ENCODE data around the gene CBLL2. TPM values are rescaled to one million over a fixed set of nuclear protein-coding genes. Genes with fewer than 3 reads are reported as not detected.

CBLL2 gene
- polyA plus RNA-seq, 1 donor (not counting 4 experiments of a cell fraction or from before 2014, with no cell fraction given), result not detected

DNA sequence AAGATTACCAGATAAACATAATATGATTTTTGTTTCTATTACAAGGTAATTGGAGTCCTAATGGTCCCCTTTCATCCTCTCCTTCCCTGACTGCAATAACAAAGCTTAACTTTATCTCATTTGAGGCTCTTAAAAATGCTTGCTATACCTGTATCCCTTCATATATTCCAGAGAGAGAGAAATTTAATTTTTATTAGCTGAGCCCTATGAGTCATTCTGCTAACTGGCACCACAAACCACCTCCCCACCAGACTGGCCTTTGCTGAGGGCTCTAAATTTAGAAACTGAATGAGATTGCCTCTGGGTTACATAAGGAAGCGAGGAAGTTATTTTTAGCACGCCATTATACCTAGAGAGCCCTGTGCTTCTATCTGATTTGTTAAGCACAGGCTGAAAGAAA is 27.4 kb downstream of the CBLL2 start:
- no peaks in the 10 kb centered on the region for H3K9me1 ChIP-seq (ENCODE audit: control insufficient read depth, extremely low read depth, insufficient read depth, low read length)
- no peak overlapping the region for H2AFZ ChIP-seq (ENCODE audit: control insufficient read depth, low read length)
- H3K36me3 ChIP-seq (ENCODE audit: control insufficient read depth in 2 of 2, extremely low read depth in 1 of 2, insufficient read depth in 2 of 2, low read length in 2 of 2), result no peaks in the 10 kb centered on the region
- FAIRE-seq (peak; percentile 5), DNase-seq (ENCODE audit: low read depth, low spot score) (no peak)
- no peak for TF ChIP-seq EZH2 (IDR thresholded peaks at IDR 0.05; ENCODE audit: low read length)
- TF ChIP-seq, protein P1, sequence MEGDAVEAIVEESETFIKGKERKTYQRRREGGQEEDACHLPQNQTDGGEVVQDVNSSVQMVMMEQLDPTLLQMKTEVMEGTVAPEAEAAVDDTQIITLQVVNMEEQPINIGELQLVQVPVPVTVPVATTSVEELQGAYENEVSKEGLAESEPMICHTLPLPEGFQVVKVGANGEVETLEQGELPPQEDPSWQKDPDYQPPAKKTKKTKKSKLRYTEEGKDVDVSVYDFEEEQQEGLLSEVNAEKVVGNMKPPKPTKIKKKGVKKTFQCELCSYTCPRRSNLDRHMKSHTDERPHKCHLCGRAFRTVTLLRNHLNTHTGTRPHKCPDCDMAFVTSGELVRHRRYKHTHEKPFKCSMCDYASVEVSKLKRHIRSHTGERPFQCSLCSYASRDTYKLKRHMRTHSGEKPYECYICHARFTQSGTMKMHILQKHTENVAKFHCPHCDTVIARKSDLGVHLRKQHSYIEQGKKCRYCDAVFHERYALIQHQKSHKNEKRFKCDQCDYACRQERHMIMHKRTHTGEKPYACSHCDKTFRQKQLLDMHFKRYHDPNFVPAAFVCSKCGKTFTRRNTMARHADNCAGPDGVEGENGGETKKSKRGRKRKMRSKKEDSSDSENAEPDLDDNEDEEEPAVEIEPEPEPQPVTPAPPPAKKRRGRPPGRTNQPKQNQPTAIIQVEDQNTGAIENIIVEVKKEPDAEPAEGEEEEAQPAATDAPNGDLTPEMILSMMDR (optimal IDR thresholded peaks at IDR 0.05 in 1 of 3, IDR thresholded peaks at IDR 0.05 in 1 of 3, conservative IDR thresholded peaks at IDR 0.05 in 1 of 3; ENCODE audit: extremely low read depth in 1 of 3, insufficient read depth in 2 of 3, low read length in 3 of 3), result no peak
- peak overlapping the region; percentile 24 for H3K4me2 ChIP-seq (ENCODE audit: control insufficient read depth, extremely low read depth, insufficient read depth, low read depth, low read length)
- no peak overlapping the region for H3K4me3 ChIP-seq (ENCODE audit: control insufficient read depth in 2 of 3, extremely low read depth in 1 of 3, insufficient read depth in 2 of 3, low read depth in 1 of 3, low read length in 3 of 3)
- H4K20me1 ChIP-seq (ENCODE audit: control insufficient read depth, extremely low read depth, insufficient read depth, low read length), result no peaks in the 10 kb centered on the region
- no peak overlapping the region for H3K27ac ChIP-seq (ENCODE audit: control insufficient read depth, insufficient read depth, low read length)
- H3K9ac ChIP-seq (ENCODE audit: control insufficient read depth, extremely low read depth, insufficient read depth, low read length), result no peak overlapping the region
- no peaks in the 10 kb centered on the region for H3K27me3 ChIP-seq (ENCODE audit: control insufficient read depth, extremely low read depth, insufficient read depth, low read length)
- peaks cover 6% of the 10 kb centered on the region for H3K4me1 ChIP-seq (ENCODE audit: control insufficient read depth, extremely low read depth, insufficient read depth, low read length)
- H3K79me2 ChIP-seq (ENCODE audit: control insufficient read depth, insufficient read depth, low read length), result no peaks in the 10 kb centered on the region
- H3K9me3 ChIP-seq (ENCODE audit: control insufficient read depth, low read depth, low read length), result no peaks in the 10 kb centered on the region
- dilution Hi-C loops (cut with MboI; ENCODE audit: extremely low pct_ligation_motif_present, low sequenced_read_pairs), result no loop called here

DNA sequence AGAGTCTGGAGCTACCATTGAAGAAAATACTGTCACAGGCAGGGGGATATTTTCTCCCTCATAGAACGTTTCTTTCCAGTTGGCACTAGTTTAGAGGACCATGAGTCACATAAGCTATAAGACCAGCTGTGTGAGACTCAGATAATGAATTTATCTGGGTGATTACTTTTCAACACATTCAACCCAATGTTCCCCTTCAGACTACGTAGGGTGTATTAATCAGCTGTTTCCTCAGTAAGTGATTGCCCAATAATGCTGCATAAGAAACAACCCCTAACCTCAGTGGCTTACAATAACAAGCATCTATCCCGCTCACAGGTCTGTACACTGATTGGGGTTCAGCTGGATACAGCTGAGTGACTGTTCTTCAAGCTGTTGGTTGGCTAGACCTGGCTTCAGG is 38.1 kb downstream of the CBLL2 start:
- no peak overlapping the region for H3K4me2 ChIP-seq (ENCODE audit: control insufficient read depth, extremely low read depth, insufficient read depth, low read depth, low read length)
- FAIRE-seq, result no peak
- no peaks in the 10 kb centered on the region for H3K4me1 ChIP-seq (ENCODE audit: control insufficient read depth, extremely low read depth, insufficient read depth, low read length)
- H3K27me3 ChIP-seq (ENCODE audit: control insufficient read depth, extremely low read depth, insufficient read depth, low read length), result no peaks in the 10 kb centered on the region
- no peaks in the 10 kb centered on the region for H3K9me3 ChIP-seq (ENCODE audit: control insufficient read depth, low read depth, low read length)
- no peaks in the 10 kb centered on the region for H3K9me1 ChIP-seq (ENCODE audit: control insufficient read depth, extremely low read depth, insufficient read depth, low read length)
- H4K20me1 ChIP-seq (ENCODE audit: control insufficient read depth, extremely low read depth, insufficient read depth, low read length), result no peaks in the 10 kb centered on the region
- H3K79me2 ChIP-seq (ENCODE audit: control insufficient read depth, insufficient read depth, low read length), result no peaks in the 10 kb centered on the region
- no peak overlapping the region for H3K4me3 ChIP-seq (ENCODE audit: control insufficient read depth in 2 of 3, extremely low read depth in 1 of 3, insufficient read depth in 2 of 3, low read depth in 1 of 3, low read length in 3 of 3)
- TF ChIP-seq EZH2 (IDR thresholded peaks at IDR 0.05; ENCODE audit: low read length), result no peak
- TF ChIP-seq, protein P1 (optimal IDR thresholded peaks at IDR 0.05 in 1 of 3, IDR thresholded peaks at IDR 0.05 in 1 of 3, conservative IDR thresholded peaks at IDR 0.05 in 1 of 3; ENCODE audit: extremely low read depth in 1 of 3, insufficient read depth in 2 of 3, low read length in 3 of 3), result no peak
- H3K27ac ChIP-seq (ENCODE audit: control insufficient read depth, insufficient read depth, low read length), result no peak overlapping the region
- dilution Hi-C loops (cut with MboI; ENCODE audit: extremely low pct_ligation_motif_present, low sequenced_read_pairs), result no loop called here
- no peaks in the 10 kb centered on the region for H3K36me3 ChIP-seq (ENCODE audit: control insufficient read depth in 2 of 2, extremely low read depth in 1 of 2, insufficient read depth in 2 of 2, low read length in 2 of 2)
- DNase-seq (ENCODE audit: low read depth, low spot score), result no peak
- no peak overlapping the region for H2AFZ ChIP-seq (ENCODE audit: control insufficient read depth, low read length)
- no peak overlapping the region for H3K9ac ChIP-seq (ENCODE audit: control insufficient read depth, extremely low read depth, insufficient read depth, low read length)

Data from keratinocyte (primary cell).